ENCODE measurements around the gene FEM1B.
A peak's percentile ranks its signal among the peaks of the same experiment; 100 is the strongest.

FEM1B gene

GRCh38 chr15:68326711-68327354 lies 49.3 kb downstream of the FEM1B start:
- DNase-seq (ENCODE audit: low spot score) = no peak

GRCh38 chr15:68328443-68328842 lies 50.9 kb downstream of the FEM1B start:
- DNase-seq (ENCODE audit: low spot score) = no peak

- DNase-seq (ENCODE audit: low spot score) = no peak
These were observed 51.4 kb downstream of the FEM1B start for GRCh38 chr15:68328964-68329363.

- DNase-seq (ENCODE audit: low spot score) = no peak
These were observed 52.9 kb downstream of the FEM1B start for GRCh38 chr15:68330416-68330815.

- DNase-seq (ENCODE audit: low spot score) = peak; percentile 33
These were observed 53.4 kb downstream of the FEM1B start for GRCh38 chr15:68330901-68331300.

GRCh38 chr15:68332266-68332665 lies 54.7 kb downstream of the FEM1B start:
- DNase-seq (ENCODE audit: low spot score) = no peak

GRCh38 chr15:68333775-68334470 lies 56.4 kb downstream of the FEM1B start:
- no peak for DNase-seq (ENCODE audit: low spot score)

GRCh38 chr15:68334661-68335124 lies 57.1 kb downstream of the FEM1B start:
- DNase-seq (ENCODE audit: low spot score) = no peak

GRCh38 chr15:68335251-68335650 lies 57.7 kb downstream of the FEM1B start:
- DNase-seq (ENCODE audit: low spot score) = peak; percentile 58

GRCh38 chr15:68335655-68336054 lies 58.1 kb downstream of the FEM1B start:
- DNase-seq (ENCODE audit: low spot score) = no peak

- DNase-seq (ENCODE audit: low spot score) = no peak
These were observed 59.0 kb downstream of the FEM1B start for GRCh38 chr15:68336516-68336915.

GRCh38 chr15:68337826-68338225 lies 60.3 kb downstream of the FEM1B start:
- DNase-seq (ENCODE audit: low spot score) = no peak

- DNase-seq (ENCODE audit: low spot score) = no peak
These were observed 61.9 kb downstream of the FEM1B start for GRCh38 chr15:68339481-68339880.

- DNase-seq (ENCODE audit: low spot score) = no peak
These were observed 63.5 kb downstream of the FEM1B start for GRCh38 chr15:68340726-68341671.

GRCh38 chr15:68341760-68342725 lies 64.5 kb downstream of the FEM1B start:
- no peak for DNase-seq (ENCODE audit: low spot score)

- no peak for DNase-seq (ENCODE audit: low spot score)
These were observed 66.2 kb downstream of the FEM1B start for GRCh38 chr15:68343579-68344225.

GRCh38 chr15:68344600-68344999 lies 67.1 kb downstream of the FEM1B start:
- no peak for DNase-seq (ENCODE audit: low spot score)

All from pons (tissue), 1 donor.